ENCODE data around the gene CELA2B.

- no peak for TF ChIP-seq CTCF (conservative IDR thresholded peaks at IDR 0.05; ENCODE audit: low read length)
- TF ChIP-seq EZH2phosphoT487 (IDR thresholded peaks at IDR 0.05; ENCODE audit: borderline replicate concordance, low read depth, low read length) = no peak
These were observed 47.5 kb downstream of the CELA2B start for GRCh38 chr1:15523104-15524020.

All from OCI-LY7 (cell line).